Measurements from ENCODE around the gene S100A7A. TPM values are rescaled to one million over a fixed set of nuclear protein-coding genes. Genes with fewer than 3 reads are reported as not detected.

Gene S100A7A
- total RNA-seq, 1 experiment from 2014 or later: not detected

DNA sequence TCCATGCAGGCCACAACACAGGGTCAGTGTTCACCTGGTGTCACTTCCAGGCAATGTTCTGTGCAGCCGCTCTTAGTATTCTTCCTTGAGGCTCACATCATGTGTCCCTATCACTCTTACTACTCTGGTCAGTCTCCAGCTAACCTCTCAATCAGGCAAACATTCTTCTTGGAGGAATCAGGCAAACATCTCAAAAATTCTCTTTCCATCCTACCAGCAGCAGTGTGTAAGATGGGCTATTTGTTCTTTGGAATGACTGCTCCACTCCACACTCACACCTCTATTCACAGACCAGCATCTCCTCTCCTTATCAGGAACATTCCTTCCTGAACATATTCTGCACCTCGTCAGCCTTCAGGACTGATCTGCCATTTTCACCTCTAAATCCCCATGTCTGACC is 4.0 kb downstream of the S100A7A start:
- no peaks in the 10 kb centered on the region for H3K36me3 ChIP-seq
- H3K27me3 ChIP-seq (replicated peaks): no peaks in the 10 kb centered on the region
- H3K4me3 ChIP-seq: no peak overlapping the region
- H3K9me3 ChIP-seq (replicated peaks): no peaks in the 10 kb centered on the region
- no peak overlapping the region for H3K27ac ChIP-seq
- H3K4me1 ChIP-seq (replicated peaks): no peaks in the 10 kb centered on the region
- peak in 1 of 2 experiments; percentile 23 for DNase-seq (ENCODE audit: low read depth in 1 of 2, low spot score in 2 of 2)

DNA sequence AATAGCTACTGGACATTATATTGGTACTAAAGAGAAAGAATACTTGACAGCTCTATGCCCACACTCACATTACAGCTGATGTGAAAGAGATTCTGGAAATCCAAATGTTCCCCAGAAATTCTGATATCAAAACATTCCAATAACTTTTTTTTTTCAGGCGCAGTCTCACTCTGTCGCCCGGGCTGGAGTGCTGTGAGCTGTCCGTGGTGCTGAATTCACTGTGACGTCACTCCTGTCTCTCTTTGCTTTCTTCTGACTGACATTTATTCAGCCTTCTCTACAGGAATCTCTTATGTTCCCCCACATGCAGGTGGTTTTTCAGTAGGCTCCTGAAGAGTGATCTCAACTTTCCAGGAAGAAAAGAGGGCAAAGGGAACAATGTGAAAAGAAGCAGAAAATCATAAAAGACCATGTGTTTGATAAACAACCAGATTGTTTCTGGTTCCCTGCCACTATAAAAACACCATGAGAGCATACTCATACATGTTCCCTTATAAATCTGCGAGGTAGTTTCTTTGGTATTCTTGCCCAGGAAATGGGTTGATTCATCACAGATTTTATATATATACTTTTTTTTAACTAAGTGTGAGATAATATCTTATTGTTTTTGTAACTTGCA is 6.2 kb downstream of the S100A7A start:
- H3K36me3 ChIP-seq: no peaks in the 10 kb centered on the region
- H3K4me3 ChIP-seq: no peak overlapping the region
- no peaks in the 10 kb centered on the region for H3K4me1 ChIP-seq (replicated peaks)
- no peaks in the 10 kb centered on the region for H3K9me3 ChIP-seq (replicated peaks)
- no peak overlapping the region for H3K27ac ChIP-seq
- DNase-seq (ENCODE audit: low read depth in 1 of 2, low spot score in 2 of 2): peak; percentile 44 to 59
- no peaks in the 10 kb centered on the region for H3K27me3 ChIP-seq (replicated peaks)

DNA sequence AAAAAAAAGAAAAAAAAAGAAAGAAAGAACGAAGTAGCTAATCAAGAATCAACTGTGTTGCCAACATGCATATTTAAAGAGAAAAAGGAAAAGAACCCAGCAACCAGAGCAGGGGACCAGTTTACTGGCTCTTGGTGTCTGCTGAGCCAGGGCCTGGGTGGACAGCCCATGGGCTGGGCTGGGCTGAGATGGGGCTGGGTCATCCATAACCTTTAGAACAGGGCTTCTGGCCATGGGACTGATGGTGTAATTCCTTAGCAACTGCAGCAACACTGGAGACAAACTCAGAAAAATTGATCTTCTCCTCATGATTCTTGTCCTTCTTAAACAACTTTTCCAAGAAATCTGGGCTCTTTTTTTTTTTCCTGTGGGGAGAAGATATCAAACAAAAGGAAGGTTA is 10.5 kb downstream of the S100A7A start:
- Histone ChIP-seq H3K4me1 (replicated peaks) (no peaks in the 10 kb centered on the region), H3K4me3 (no peak overlapping the region), H3K27ac (no peak overlapping the region), H3K9me3 (replicated peaks) (no peaks in the 10 kb centered on the region; the same call in 1 of the 2 replicates), H3K27me3 (replicated peaks) (no peaks in the 10 kb centered on the region), H3K36me3 (no peaks in the 10 kb centered on the region)
- DNase-seq (ENCODE audit: low read depth in 1 of 2, low spot score in 2 of 2): no peak

DNA sequence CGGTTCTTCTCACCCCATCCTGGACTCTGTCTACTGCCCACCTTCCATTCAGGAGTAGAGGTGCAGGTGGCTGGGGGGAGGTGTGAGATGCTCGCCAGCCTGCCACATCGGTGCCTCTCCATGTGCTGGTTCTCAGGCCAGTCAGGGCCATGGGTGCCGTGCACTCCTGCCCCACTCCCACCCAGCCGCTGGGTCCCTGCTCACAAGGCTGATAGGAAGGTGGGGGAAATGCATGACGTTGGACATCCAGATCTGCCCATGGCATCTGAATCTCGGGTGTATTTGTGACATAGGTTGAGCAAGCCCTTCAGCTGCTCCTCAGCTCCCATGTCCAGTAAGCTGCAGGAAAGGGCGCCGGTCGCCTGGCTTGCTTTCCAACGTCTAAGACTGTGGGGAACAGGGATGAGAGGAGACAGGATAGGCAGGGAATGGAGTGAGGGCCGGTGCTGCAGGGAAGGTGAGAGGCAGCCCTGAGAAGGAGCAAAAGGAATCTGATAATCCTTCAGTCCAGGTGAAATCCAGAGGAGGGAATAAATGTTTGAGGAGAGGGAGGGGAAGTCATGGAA is 11.8 kb downstream of the S100A7A start:
- Histone ChIP-seq H3K4me1 (replicated peaks) (no peaks in the 10 kb centered on the region), H3K9me3 (replicated peaks) (no peaks in the 10 kb centered on the region; the same call in 1 of the 2 replicates), H3K36me3 (no peaks in the 10 kb centered on the region), H3K4me3 (no peak overlapping the region), H3K27me3 (replicated peaks) (no peaks in the 10 kb centered on the region), H3K27ac (no peak overlapping the region)
- no peak for DNase-seq (ENCODE audit: low read depth in 1 of 2, low spot score in 2 of 2)

DNA sequence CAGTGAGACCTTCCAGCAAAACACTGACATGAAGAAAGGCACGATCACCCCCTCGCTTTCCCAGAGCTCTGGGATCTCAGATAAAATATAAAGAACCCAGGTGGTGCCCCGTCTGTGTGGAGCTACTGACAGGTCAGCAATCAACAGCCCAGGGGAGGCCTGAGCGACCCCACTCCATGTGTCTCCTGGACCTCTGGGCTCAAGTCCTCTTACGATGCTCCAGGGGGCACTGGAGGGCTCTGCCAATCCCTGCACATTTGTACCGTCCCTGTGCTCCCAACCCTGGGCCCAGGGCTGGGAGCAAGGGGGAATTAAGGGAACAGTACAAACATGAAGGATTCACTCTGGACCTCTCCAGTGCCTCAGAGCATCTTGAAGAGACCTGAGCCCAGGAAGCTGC is 12.5 kb downstream of the S100A7A start:
- Histone ChIP-seq H3K27ac (no peak overlapping the region), H3K27me3 (replicated peaks) (no peaks in the 10 kb centered on the region), H3K4me1 (replicated peaks) (no peaks in the 10 kb centered on the region), H3K9me3 (replicated peaks) (no peaks in the 10 kb centered on the region; the same call in 1 of the 2 replicates), H3K36me3 (no peaks in the 10 kb centered on the region), H3K4me3 (no peak overlapping the region)
- no peak for DNase-seq (ENCODE audit: low read depth in 1 of 2, low spot score in 2 of 2)

DNA sequence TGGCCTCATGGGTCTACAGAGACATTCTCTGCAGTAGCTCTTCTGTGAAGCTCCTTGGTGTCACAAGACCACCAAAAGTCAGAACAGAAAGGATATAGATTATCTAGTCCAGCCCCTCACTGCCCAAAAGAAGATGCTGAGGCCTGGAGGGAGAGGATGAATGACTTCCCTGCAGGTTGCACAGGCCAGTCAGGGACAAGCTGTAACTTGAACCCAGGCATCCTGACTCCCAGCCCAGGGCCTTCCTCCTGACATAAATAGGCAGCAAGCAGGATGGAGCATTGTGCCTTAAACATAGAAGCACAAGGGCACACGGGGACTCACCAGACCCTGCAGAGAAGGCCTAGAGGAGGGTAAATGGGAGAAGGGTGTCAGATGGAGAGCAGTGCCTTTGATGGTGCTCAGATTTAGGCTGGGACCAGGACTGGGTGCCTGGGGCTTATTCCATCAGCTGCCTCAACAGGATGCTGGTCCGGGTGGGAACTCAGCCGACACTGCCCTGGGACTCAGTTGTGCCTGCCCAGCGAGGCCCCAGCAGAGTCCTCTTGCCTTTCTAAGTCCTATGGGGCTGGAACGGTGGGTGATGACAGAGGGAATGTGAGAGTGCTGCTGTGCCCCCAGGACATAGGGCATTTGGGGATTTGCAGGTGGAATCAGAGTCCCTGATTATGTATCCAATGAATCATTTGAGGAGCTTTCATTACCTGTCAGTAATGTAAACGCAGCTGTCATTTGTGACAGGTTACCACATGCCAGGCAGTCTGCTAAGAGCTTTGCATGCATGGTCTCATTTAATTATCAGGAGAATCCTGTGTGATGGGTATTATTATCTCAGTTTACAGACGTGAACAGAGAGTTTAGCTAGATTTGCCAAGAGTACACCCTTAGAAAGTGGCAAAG is 13.2 kb downstream of the S100A7A start:
- no peaks in the 10 kb centered on the region for H3K36me3 ChIP-seq
- DNase-seq (ENCODE audit: low read depth in 1 of 2, low spot score in 2 of 2): no peak
- H3K4me3 ChIP-seq: no peak overlapping the region
- no peaks in the 10 kb centered on the region for H3K4me1 ChIP-seq (replicated peaks)
- no peak overlapping the region for H3K27ac ChIP-seq
- no peaks in the 10 kb centered on the region; the same call in 1 of the 2 replicates for H3K9me3 ChIP-seq (replicated peaks)
- H3K27me3 ChIP-seq (replicated peaks): no peaks in the 10 kb centered on the region

DNA sequence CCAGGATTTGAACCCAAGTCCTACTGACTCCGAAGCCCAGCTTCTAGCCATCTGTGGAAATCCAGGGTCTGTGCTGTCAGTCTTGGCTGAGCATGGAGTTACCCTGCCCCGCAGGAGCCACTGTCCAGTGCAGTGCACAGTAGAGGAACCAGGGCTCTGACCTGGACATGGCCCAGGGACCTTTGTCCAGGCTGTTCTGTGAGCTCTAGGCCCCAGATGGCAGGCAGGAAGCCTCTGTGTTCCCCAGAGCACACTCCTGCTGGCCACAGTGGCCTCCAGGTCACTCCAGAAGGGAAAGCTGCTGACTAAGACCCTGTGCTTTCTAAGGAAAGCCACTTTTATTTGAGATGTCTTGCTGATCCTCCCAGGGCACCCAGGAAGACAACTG is 13.8 kb downstream of the S100A7A start:
- Histone ChIP-seq H3K36me3 (no peaks in the 10 kb centered on the region), H3K27me3 (replicated peaks) (no peaks in the 10 kb centered on the region), H3K4me1 (replicated peaks) (no peaks in the 10 kb centered on the region), H3K9me3 (replicated peaks) (no peaks in the 10 kb centered on the region; the same call in 1 of the 2 replicates), H3K4me3 (no peak overlapping the region), H3K27ac (no peak overlapping the region)
- DNase-seq (ENCODE audit: low read depth in 1 of 2, low spot score in 2 of 2): no peak

DNA sequence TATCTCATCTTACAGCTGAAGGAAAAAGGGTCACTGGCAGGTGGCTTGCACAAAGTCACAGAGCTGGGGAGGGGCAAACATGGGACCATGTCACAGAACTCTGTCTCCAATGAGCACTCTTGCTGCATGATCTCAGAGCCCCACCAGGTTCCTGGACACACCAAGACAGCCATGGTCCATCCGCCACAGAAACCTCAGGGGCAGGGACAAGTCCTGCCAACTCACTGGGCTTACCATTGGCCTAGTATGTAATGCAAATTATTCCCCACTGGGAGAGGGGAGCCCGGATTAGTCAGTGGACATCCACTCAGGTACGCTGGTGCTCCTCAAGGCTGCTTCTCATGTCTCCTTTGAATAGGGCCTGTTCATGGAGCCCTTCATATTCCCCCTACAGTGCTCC is 14.2 kb downstream of the S100A7A start:
- no peak for DNase-seq (ENCODE audit: low read depth in 1 of 2, low spot score in 2 of 2)
- no peaks in the 10 kb centered on the region; the same call in 1 of the 2 replicates for H3K9me3 ChIP-seq (replicated peaks)
- H3K27ac ChIP-seq: no peak overlapping the region
- H3K27me3 ChIP-seq (replicated peaks): no peaks in the 10 kb centered on the region
- H3K4me3 ChIP-seq: no peak overlapping the region
- no peaks in the 10 kb centered on the region for H3K4me1 ChIP-seq (replicated peaks)
- no peaks in the 10 kb centered on the region for H3K36me3 ChIP-seq

DNA sequence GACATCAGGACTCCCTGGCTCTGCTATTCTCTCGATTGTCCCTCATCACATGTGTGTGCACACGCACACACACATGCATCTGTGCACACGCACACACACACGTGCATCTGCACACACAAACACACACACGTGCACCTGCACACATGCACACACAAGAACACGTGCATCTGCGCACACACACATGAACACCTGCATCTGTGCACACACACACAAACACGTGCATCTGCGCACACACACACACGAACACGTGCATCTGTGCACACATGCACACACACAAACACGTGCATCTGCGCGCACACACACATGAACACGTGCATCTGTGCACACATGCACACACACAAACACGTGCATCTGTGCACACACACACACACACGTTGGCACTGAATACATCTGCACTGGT is 14.7 kb downstream of the S100A7A start:
- H3K36me3 ChIP-seq: no peaks in the 10 kb centered on the region
- no peaks in the 10 kb centered on the region; the same call in 1 of the 2 replicates for H3K9me3 ChIP-seq (replicated peaks)
- no peaks in the 10 kb centered on the region for H3K27me3 ChIP-seq (replicated peaks)
- no peak overlapping the region for H3K27ac ChIP-seq
- no peaks in the 10 kb centered on the region for H3K4me1 ChIP-seq (replicated peaks)
- no peak for DNase-seq (ENCODE audit: low read depth in 1 of 2, low spot score in 2 of 2)
- H3K4me3 ChIP-seq: no peak overlapping the region

DNA sequence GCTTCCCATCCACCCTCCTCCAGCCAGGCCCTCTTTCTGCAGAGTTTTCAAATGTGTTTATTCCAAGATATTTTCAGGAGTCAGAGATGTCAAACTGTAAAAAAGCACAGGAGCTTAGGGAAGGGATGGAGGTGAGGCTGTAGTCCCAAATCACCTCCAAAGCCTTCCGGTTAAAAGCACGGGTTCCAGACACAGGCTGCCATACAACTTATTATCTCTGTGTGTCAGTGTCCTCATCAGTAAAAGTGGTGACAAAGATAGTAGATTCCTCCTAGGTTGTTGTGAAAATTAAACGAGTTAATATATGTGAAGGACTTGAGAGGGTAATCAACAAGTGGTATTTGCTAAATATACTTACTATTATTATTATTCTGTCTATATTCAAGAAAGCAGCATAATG is 15.1 kb downstream of the S100A7A start:
- H3K9me3 ChIP-seq (replicated peaks): no peaks in the 10 kb centered on the region; the same call in 1 of the 2 replicates
- DNase-seq (ENCODE audit: low read depth in 1 of 2, low spot score in 2 of 2): no peak
- no peak overlapping the region for H3K27ac ChIP-seq
- H3K27me3 ChIP-seq (replicated peaks): no peaks in the 10 kb centered on the region
- no peaks in the 10 kb centered on the region for H3K36me3 ChIP-seq
- H3K4me1 ChIP-seq (replicated peaks): no peaks in the 10 kb centered on the region
- no peak overlapping the region for H3K4me3 ChIP-seq

DNA sequence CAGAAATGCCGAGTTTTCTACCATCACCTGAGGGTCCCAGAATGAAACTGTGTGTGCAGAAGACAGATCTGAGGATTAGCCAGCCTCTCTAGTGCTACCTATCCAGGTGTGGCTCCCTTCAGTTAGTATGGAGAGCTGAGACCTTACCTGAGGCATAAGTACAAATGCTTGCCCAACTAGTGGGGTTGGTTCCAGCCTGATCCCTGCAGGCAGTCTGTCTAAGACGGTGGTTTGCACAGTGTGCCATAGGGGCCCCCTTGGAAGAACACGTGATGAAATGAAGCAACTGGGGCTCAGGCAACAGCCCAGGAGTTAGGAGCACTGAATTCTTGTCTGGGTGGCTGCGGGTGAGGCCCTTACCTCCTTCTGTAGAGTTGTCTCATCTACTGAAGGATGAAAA is 15.6 kb downstream of the S100A7A start:
- DNase-seq (ENCODE audit: low read depth in 1 of 2, low spot score in 2 of 2): no peak
- no peak overlapping the region for H3K4me3 ChIP-seq
- no peaks in the 10 kb centered on the region; the same call in 1 of the 2 replicates for H3K9me3 ChIP-seq (replicated peaks)
- no peaks in the 10 kb centered on the region for H3K36me3 ChIP-seq
- H3K4me1 ChIP-seq (replicated peaks): no peaks in the 10 kb centered on the region
- no peak overlapping the region for H3K27ac ChIP-seq
- no peaks in the 10 kb centered on the region for H3K27me3 ChIP-seq (replicated peaks)

DNA sequence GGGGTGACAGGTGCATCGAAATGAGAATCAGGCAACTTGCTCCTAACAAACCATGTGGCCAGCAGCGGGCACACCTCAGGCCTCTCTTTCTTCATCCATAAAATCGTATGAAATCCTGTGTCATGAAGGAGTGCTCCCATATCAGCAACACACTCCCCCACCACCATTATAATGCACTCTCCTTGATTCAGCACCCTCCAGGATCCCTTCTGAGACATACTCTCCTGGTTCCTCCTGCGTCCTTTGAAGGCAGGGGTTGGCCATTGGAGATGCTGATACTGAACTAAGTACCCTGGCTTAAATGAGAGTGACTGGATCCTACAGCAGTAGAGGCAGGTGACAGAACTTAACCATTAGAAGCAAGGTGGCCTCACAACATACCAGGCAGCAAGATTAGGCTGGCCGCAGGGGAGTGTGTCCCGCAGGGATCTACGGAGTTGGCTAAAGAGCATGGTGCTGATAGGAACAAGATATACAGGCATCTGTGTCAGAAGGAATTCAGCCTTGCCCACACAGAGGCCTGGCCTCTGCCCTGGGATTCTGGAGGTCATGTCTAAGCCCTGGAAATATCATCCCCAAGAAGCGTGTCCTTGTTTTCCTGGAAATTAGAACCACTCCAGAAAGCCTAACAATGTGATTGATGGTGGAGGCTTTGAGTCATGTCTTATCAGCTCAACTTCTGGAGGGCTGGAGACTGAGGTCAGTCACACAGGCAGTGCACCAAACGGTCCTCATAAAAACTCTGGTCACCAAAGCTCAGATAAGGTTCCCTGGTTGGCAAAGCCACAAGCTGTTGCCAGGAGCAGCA is 16.8 kb downstream of the S100A7A start:
- H3K36me3 ChIP-seq: no peaks in the 10 kb centered on the region
- no peak for DNase-seq (ENCODE audit: low read depth in 1 of 2, low spot score in 2 of 2)
- H3K27me3 ChIP-seq (replicated peaks): 0 out of 2 replicates have a peak, but pooled peaks cover under 1% of the 10 kb centered on the region
- H3K27ac ChIP-seq: no peak overlapping the region
- H3K4me3 ChIP-seq: no peak overlapping the region
- H3K9me3 ChIP-seq (replicated peaks): no peaks in the 10 kb centered on the region; the same call in 1 of the 2 replicates
- H3K4me1 ChIP-seq (replicated peaks): no peaks in the 10 kb centered on the region

DNA sequence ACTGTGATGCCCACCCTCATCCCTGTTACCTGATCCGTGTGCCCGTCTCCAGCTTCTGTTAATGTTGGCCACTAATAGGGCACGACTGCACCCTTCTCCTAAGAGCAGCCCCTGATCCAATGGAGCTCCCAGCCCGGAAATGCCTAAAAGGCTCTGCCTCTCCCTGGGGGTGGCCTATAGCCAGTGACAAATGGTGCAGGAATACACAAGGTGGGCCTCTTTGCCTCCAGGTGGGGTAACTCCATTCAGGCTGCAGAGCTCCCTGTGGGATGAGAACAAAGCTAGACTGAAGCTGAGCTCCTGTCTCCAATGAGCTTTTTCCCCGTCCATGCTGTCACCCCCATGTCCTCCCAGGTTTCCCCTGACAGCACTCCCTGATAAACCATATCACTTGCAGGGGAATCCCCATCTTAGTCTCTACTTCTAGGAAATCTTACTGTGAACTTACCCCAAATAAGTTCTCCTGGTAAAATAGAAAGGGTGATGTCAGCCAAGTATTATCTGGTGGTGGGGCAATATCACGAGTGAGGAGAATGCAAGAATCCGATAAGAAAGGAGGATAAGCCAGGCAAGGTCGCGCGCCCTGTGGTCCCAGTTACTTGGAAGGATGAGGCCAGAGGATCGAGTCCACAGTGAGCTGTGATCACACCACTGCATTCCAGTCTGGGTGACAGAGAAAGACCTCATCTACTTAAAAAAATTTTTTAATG is 18.6 kb downstream of the S100A7A start:
- Histone ChIP-seq H3K27ac (no peak overlapping the region), H3K9me3 (replicated peaks) (no peaks in the 10 kb centered on the region; the same call in 1 of the 2 replicates), H3K4me1 (replicated peaks) (no peaks in the 10 kb centered on the region), H3K36me3 (no peaks in the 10 kb centered on the region), H3K4me3 (no peak overlapping the region), H3K27me3 (replicated peaks) (0 out of 2 replicates have a peak, but pooled peaks cover 3% of the 10 kb centered on the region)
- DNase-seq (ENCODE audit: low read depth in 1 of 2, low spot score in 2 of 2): no peak

All from SJSA1 (cell line).